HEK293 (cell line): ENCODE data around the gene SLC52A3.

ENCODE experiments used
- BCL11A ChIP-seq: fragments of 450-650 bp; formaldehyde crosslinking; IDR thresholded peaks from 2 replicates; pipeline ENCODE4 v1.5.1; 2016; ENCODE audit warnings: low read depth, missing biosample characterization, missing genetic modification characterization
- OSR2 ChIP-seq: fragments of 450-650 bp; formaldehyde crosslinking; IDR thresholded peaks from 2 replicates; pipeline ENCODE4 v1.5.1; 2016; ENCODE audit warnings: missing biosample characterization, missing genetic modification characterization
- ZBTB17 ChIP-seq: fragments of 450-650 bp; formaldehyde crosslinking; IDR thresholded peaks from 2 replicates; pipeline ENCODE4 v1.5.1; 2016; ENCODE audit warnings: missing biosample characterization, missing genetic modification characterization
- ZNF548 ChIP-seq: fragments of 450-650 bp; formaldehyde crosslinking; IDR thresholded peaks from 2 replicates; pipeline ENCODE4 v1.5.1; 2016; ENCODE audit warnings: missing biosample characterization, missing genetic modification characterization
- TF ChIP-seq, protein P1 (sequence below): fragments of 450-650 bp; formaldehyde crosslinking; conservative IDR thresholded peaks from 2 replicates; pipeline ENCODE4 v1.5.1; 2016; ENCODE audit warnings: low read depth, missing biosample characterization, missing genetic modification characterization
- TF ChIP-seq, protein P2 (sequence below): fragments of 450-650 bp; IDR thresholded peaks from 2 replicates; pipeline ENCODE4 v1.5.1; 2018; ENCODE audit warnings: missing biosample characterization, missing genetic modification characterization

DNA sequence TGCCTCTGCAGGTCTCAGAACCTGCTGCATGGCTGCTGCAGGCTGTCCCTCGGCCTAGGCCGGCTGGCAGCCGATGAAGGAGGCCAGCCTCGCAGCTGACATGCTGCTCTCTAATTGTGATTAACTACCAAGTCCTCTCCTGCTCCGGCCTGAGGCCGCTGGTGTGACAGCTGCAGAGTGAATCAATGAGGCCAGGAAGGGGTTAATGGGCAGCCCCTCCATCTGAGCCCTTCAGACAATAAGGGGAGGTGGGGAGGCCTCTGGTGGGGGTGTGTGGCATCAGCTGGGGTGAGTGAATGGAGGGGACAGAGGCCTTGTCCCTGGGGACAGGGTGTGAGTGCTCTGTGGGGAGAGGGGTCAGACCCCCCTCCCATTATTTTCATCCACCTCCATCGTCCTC lies 34.4 kb downstream of the SLC52A3 start:
- TF ChIP-seq ZBTB17 (tag by site-specific recombination) (no peak), OSR2 (no peak), BCL11A (tag by site-specific recombination) (no peak), ZNF548 (no peak)
- TF ChIP-seq, protein P1, sequence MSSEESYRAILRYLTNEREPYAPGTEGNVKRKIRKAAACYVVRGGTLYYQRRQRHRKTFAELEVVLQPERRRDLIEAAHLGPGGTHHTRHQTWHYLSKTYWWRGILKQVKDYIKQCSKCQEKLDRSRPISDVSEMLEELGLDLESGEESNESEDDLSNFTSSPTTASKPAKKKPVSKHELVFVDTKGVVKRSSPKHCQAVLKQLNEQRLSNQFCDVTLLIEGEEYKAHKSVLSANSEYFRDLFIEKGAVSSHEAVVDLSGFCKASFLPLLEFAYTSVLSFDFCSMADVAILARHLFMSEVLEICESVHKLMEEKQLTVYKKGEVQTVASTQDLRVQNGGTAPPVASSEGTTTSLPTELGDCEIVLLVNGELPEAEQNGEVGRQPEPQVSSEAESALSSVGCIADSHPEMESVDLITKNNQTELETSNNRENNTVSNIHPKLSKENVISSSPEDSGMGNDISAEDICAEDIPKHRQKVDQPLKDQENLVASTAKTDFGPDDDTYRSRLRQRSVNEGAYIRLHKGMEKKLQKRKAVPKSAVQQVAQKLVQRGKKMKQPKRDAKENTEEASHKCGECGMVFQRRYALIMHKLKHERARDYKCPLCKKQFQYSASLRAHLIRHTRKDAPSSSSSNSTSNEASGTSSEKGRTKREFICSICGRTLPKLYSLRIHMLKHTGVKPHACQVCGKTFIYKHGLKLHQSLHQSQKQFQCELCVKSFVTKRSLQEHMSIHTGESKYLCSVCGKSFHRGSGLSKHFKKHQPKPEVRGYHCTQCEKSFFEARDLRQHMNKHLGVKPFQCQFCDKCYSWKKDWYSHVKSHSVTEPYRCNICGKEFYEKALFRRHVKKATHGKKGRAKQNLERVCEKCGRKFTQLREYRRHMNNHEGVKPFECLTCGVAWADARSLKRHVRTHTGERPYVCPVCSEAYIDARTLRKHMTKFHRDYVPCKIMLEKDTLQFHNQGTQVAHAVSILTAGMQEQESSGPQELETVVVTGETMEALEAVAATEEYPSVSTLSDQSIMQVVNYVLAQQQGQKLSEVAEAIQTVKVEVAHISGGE (tag by site-specific recombination): no peak
- TF ChIP-seq, protein P2, sequence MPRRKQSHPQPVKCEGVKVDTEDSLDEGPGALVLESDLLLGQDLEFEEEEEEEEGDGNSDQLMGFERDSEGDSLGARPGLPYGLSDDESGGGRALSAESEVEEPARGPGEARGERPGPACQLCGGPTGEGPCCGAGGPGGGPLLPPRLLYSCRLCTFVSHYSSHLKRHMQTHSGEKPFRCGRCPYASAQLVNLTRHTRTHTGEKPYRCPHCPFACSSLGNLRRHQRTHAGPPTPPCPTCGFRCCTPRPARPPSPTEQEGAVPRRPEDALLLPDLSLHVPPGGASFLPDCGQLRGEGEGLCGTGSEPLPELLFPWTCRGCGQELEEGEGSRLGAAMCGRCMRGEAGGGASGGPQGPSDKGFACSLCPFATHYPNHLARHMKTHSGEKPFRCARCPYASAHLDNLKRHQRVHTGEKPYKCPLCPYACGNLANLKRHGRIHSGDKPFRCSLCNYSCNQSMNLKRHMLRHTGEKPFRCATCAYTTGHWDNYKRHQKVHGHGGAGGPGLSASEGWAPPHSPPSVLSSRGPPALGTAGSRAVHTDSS (tag by site-specific recombination): no peak
